Heart left ventricle (tissue), 11 donors: ENCODE data around the gene ENTPD8. TPM values are rescaled to one million over a fixed set of nuclear protein-coding genes. Genes with fewer than 3 reads are reported as not detected.

ENCODE experiments used
- microRNA-seq, 4 donors: library from miRNA; unstranded; fragments of <30 nt; microRNA quantifications; one replicate each; pipeline versions ENCODE4 to v1.2.0, GENCODE V29; 2017 to 2020
- polyA plus RNA-seq, 2 donors: library from polyadenylated mRNA; stranded (reverse); fragments of 200-250 nt; gene quantifications; one replicate each; pipeline ENCODE4 v1.2.3, GENCODE V29; 2013
- total RNA-seq, 9 donors: library from RNA; depleted of rRNA in 2 of 9; stranded (reverse); fragments of >200 nt in 2 of 9; fragmentation: NEBNext Ultra II Directional in 3 of 9; extraction: Animal tissue kit (Norgen Biotek cat#: 25700) in 3 of 9; gene quantifications; one replicate each; pipeline versions ENCODE4 v1.1.0 to v1.2.4, GENCODE V29; 2016 to 2023
- donor health status: ischemic (EF 13 %, LVEDD 7.1; RV severe dilation, severe dysfunction).
- donor health status: healthy with polysubstance abuse.
- donor health status: DM: no; HTN: yes; CAD: no.
- donor health status: DM: no; HTN: no; CAD: no.
- donor health status: ischemic (EF 25% LVEDD 5.7; RV mildly dilated, moderate dysfunction).
- donor health status: healthy.
- donor health status: DM: yes; HTN: yes; CAD: no.
- donor health status: PGD.
- donor health status: nonischemic (EF 23%, LVEDD 6.1; RV moderate dilation, normal function).

ENTPD8 gene
- total and polyA plus RNA-seq, 11 donors: not detected

Small RNA genes lying within 50 kb of the gene (microRNA-seq; reads per million reads assigned to microRNA genes)
- 0 to 1.8 (median 0.70) reads per million in 4 donors for gene MIR7114

Other genes with a start within 250 kb of the ENTPD8 start
- 10 to 100 TPM; 11.5 to 18.0 (median 16.6) TPM for gene TPRN, start 240.6 kb downstream of the ENTPD8 start, total RNA-seq
- gene TPRN, start 240.6 kb downstream of the ENTPD8 start, polyA plus RNA-seq: 10 to 100 TPM; 12.5 to 16.7 TPM
- 10 to 100 TPM; 30.8 to 43.7 (median 39.9) TPM for gene TMEM203, start 235.7 kb downstream of the ENTPD8 start, total RNA-seq
- 10 to 100 TPM; 49.8 to 52.0 TPM for gene TMEM203, start 235.7 kb downstream of the ENTPD8 start, polyA plus RNA-seq
- gene NDOR1, start 235.7 kb downstream of the ENTPD8 start, total RNA-seq: 1 to 10 TPM; 4.5 to 9.6 (median 6.1) TPM
- 1 to 10 TPM; 6.2 to 9.2 TPM for gene NDOR1, start 235.7 kb downstream of the ENTPD8 start, polyA plus RNA-seq
- 10 to 100 TPM in 7 of 9 donors, 1 to 10 TPM in 2; 6.9 to 34.1 (median 22.5) TPM for gene RNF208, start 219.1 kb downstream of the ENTPD8 start, total RNA-seq
- 10 to 100 TPM in 1 of 2 donors, 1 to 10 TPM in 1; 9.3 to 72.7 TPM for gene RNF208, start 219.1 kb downstream of the ENTPD8 start, polyA plus RNA-seq
- gene CYSRT1, start 216.2 kb downstream of the ENTPD8 start, total RNA-seq: under 1 TPM in 6 of 9 donors, not detected in 3; 0.22 to 0.61 (median 0.29) TPM
- under 1 TPM; 0.14 to 0.27 TPM for gene CYSRT1, start 216.2 kb downstream of the ENTPD8 start, polyA plus RNA-seq
- gene RNF224, start 213.9 kb downstream of the ENTPD8 start, total RNA-seq: not detected
- not detected for gene RNF224, start 213.9 kb downstream of the ENTPD8 start, polyA plus RNA-seq
- not detected for gene SLC34A3, start 210.5 kb downstream of the ENTPD8 start, total RNA-seq
- gene SLC34A3, start 210.5 kb downstream of the ENTPD8 start, polyA plus RNA-seq: not detected
- gene TUBB4B, start 200.1 kb downstream of the ENTPD8 start, total RNA-seq: 100 to 1,000 TPM; 244 to 769 (median 456) TPM
- 100 to 1,000 TPM; 705 to 900 TPM for gene TUBB4B, start 200.1 kb downstream of the ENTPD8 start, polyA plus RNA-seq
- gene STPG3, start 190.1 kb downstream of the ENTPD8 start, total RNA-seq: under 1 TPM in 2 of 9 donors, not detected in 7; 0.23 to 0.31 TPM
- gene STPG3, start 190.1 kb downstream of the ENTPD8 start, polyA plus RNA-seq: under 1 TPM in 1 of 2 donors, not detected in 1; 0.61 TPM
- gene NELFB, start 186.0 kb downstream of the ENTPD8 start, total RNA-seq: 10 to 100 TPM; 32.5 to 55.5 (median 38.1) TPM
- 10 to 100 TPM; 31.4 to 77.8 TPM for gene NELFB, start 186.0 kb downstream of the ENTPD8 start, polyA plus RNA-seq
- gene TOR4A, start 163.6 kb downstream of the ENTPD8 start, total RNA-seq: 10 to 100 TPM; 14.0 to 46.4 (median 18.5) TPM
- 10 to 100 TPM in 1 of 2 donors, 1 to 10 TPM in 1; 6.6 to 16.3 TPM for gene TOR4A, start 163.6 kb downstream of the ENTPD8 start, polyA plus RNA-seq
- 10 to 100 TPM in 5 of 9 donors, 1 to 10 TPM in 4; 6.4 to 15.8 (median 10.3) TPM for gene NRARP, start 139.1 kb downstream of the ENTPD8 start, total RNA-seq
- 1 to 10 TPM; 1.6 to 4.2 TPM for gene NRARP, start 139.1 kb downstream of the ENTPD8 start, polyA plus RNA-seq
- 10 to 100 TPM in 2 of 9 donors, 1 to 10 TPM in 7; 4.1 to 12.9 (median 8.6) TPM for gene EXD3, start 18.2 kb downstream of the ENTPD8 start, total RNA-seq
- gene EXD3, start 18.2 kb downstream of the ENTPD8 start, polyA plus RNA-seq: 10 to 100 TPM in 1 of 2 donors, 1 to 10 TPM in 1; 5.6 to 15.2 TPM
- 1 to 10 TPM in 8 of 9 donors, under 1 TPM in 1; 0.81 to 5.5 (median 2.7) TPM for gene NOXA1, start 18.0 kb downstream of the ENTPD8 start, total RNA-seq
- gene NOXA1, start 18.0 kb downstream of the ENTPD8 start, polyA plus RNA-seq: 1 to 10 TPM in 1 of 2 donors, under 1 TPM in 1; 0.44 to 4.1 TPM
- gene NSMF, start 18.0 kb upstream of the ENTPD8 start, total RNA-seq: 10 to 100 TPM in 8 of 9 donors, 1 to 10 TPM in 1; 7.5 to 21.0 (median 12.6) TPM
- 10 to 100 TPM; 17.3 to 22.1 TPM for gene NSMF, start 18.0 kb upstream of the ENTPD8 start, polyA plus RNA-seq
- 10 to 100 TPM in 1 of 9 donors, 1 to 10 TPM in 8; 4.4 to 10.1 (median 7.6) TPM for gene PNPLA7, start 109.0 kb upstream of the ENTPD8 start, total RNA-seq
- 1 to 10 TPM in 1 of 2 donors, under 1 TPM in 1; 0.78 to 8.8 TPM for gene PNPLA7, start 109.0 kb upstream of the ENTPD8 start, polyA plus RNA-seq
- 100 to 1,000 TPM; 118 to 389 (median 196) TPM for gene MRPL41, start 110.5 kb upstream of the ENTPD8 start, total RNA-seq
- 100 to 1,000 TPM; 160 to 847 TPM for gene MRPL41, start 110.5 kb upstream of the ENTPD8 start, polyA plus RNA-seq
- 10 to 100 TPM; 12.6 to 22.0 (median 16.7) TPM for gene DPH7, start 137.6 kb upstream of the ENTPD8 start, total RNA-seq
- gene DPH7, start 137.6 kb upstream of the ENTPD8 start, polyA plus RNA-seq: 10 to 100 TPM; 13.1 to 23.7 TPM
- 10 to 100 TPM in 4 of 9 donors, 1 to 10 TPM in 5; 6.8 to 19.9 (median 9.4) TPM for gene ZMYND19, start 149.2 kb upstream of the ENTPD8 start, total RNA-seq
- gene ZMYND19, start 149.2 kb upstream of the ENTPD8 start, polyA plus RNA-seq: 10 to 100 TPM; 12.0 to 20.5 TPM
- gene ARRDC1, start 164.3 kb upstream of the ENTPD8 start, total RNA-seq: 10 to 100 TPM; 14.1 to 43.6 (median 20.7) TPM
- gene ARRDC1, start 164.3 kb upstream of the ENTPD8 start, polyA plus RNA-seq: 10 to 100 TPM; 23.2 to 42.6 TPM
- gene EHMT1, start 177.6 kb upstream of the ENTPD8 start, total RNA-seq: 10 to 100 TPM; 27.8 to 55.9 (median 32.0) TPM
- 10 to 100 TPM; 24.5 to 27.1 TPM for gene EHMT1, start 177.6 kb upstream of the ENTPD8 start, polyA plus RNA-seq